ENCODE data around the gene PTPA.
"Not testable (repeated sequence)": the region's sequence is repeated elsewhere in the genome, so short reads cannot be mapped to it uniquely, and the experiment has no call there.

Gene PTPA

DNA sequence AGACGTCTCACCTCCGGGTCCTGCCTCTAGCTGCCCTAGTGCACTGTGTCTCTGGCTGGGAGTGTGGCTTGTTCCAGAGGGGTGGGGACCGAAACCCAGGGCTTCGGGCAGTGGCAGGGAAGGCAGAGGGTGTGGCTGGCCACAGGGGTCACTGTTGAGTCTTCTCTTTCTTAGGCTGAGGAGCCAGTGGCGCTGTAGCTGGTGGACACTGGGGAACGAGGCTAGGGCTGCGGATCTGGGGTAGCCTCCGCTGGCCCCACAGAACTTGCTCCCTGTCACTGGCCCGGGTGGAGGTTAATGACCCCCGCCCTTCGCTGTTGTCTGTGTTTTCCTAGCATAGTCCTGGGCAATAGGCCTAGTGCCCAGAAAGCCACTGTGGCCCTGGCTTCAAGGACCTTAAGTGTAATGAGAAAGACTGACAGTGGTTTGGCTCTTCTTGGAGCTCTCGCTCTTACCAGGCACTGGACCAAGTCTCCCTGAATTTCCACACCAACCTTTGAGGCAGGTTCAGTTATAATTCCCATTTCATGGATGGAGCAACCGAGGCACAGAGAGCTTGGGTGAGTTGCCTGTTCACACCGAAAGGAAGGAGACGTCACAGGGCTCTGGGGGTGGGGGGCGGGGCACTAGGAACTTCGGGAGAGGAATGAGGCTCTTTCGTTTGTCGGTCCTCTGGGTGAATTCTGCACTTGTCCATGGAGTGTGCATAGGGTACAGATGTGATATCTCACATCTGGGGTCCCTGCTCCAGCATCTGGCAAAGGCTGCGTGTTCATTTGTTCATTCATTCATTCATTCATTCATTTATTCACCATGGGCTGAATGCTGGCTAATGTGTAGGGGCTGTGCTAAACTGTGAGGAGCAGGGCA, 71.6 kb downstream of the PTPA start:
- POLR2A ChIA-PET: no interaction called here
- no peak for TF ChIP-seq HDGF (IDR thresholded peaks at IDR 0.05; ENCODE audit: borderline replicate concordance)
- TF ChIP-seq ARNT (IDR thresholded peaks at IDR 0.05): no peak
- no peak for TF ChIP-seq NFRKB (IDR thresholded peaks at IDR 0.05)
- CTCF ChIA-PET: interaction anchor here (0.6 to 0.9 kb wide), 2 partner anchors 9 to 311 kb away, joined by 3 to 4 read pairs; no protein-coding TSS in a partner anchor
- DNase-seq (ENCODE audit: extremely low spot score): peak; percentile 52

DNA sequence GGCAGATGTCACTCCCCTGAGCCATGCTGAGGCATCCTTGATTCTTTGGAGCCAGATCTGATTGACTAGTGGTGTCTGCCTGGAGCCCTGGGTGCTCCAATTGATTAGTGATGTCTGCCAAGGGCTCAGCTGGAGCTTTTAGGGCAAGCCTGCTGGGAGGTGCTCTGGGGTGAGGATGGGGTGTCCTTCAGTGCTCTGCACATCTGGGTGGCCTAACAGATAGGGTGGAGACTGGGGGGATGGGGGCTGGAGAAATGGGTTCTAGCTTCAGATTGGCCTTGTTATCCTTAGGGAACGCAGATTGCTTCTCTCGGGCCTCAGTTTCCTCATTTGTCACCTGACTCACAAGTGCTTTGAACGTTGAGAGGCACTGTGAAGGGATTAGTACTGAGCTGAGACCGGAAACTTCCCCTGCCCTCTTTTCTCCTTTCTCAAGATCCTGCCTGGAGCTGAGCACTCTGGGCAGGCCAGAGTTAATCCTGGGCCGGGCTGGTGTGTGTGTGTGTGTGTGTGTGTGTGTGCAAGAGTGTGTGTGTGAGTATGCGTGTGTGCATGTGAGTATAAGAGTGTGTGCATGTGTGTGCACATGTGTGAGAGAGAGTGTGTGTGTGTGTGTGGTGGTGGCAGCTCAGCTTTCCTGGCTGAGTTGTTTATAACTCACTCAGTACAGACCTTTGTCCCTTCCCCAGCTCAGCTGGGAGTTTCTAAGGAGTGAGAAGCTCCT, 72.4 kb downstream of the PTPA start:
- CTCF ChIA-PET: interaction anchor here (0.9 kb wide), 2 partner anchors 10 kb away, joined by 4 to 5 read pairs; no protein-coding TSS in a partner anchor
- TF ChIP-seq NFRKB (IDR thresholded peaks at IDR 0.05) (no peak), BHLHE40 (IDR thresholded peaks at IDR 0.05; ENCODE audit: borderline replicate concordance) (no peak), SUZ12 (IDR thresholded peaks at IDR 0.05) (no peak), CTBP1 (IDR thresholded peaks at IDR 0.05; ENCODE audit: borderline replicate concordance) (no peak), FOXK2 (IDR thresholded peaks at IDR 0.05) (no peak)
- DNase-seq (ENCODE audit: extremely low spot score): no peak
- POLR2A ChIA-PET: no interaction called here

DNA sequence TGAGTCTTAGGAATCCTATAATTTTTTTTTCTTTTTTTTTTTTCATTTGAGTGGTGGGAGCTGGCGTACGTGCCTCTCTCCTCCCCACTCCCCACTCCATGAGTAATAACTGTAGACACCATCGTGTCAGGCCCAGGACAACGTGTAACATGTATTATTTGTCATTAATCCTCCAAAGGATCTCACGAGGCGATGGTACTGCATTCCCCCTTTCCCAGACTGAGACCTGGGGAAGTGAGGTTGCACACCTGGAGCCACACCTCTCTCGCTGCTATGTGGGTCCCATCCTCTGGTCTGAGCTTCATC, 73.0 kb downstream of the PTPA start:
- ChIA-PET POLR2A (no interaction called here), CTCF (interaction anchor here (0.9 kb wide), 1 partner anchor 10 kb away, joined by 5 read pairs; no protein-coding TSS in a partner anchor)
- TF ChIP-seq FOXK2 (IDR thresholded peaks at IDR 0.05): no peak
- TF ChIP-seq SUZ12 (IDR thresholded peaks at IDR 0.05): no peak
- no peak for TF ChIP-seq LEF1 (IDR thresholded peaks at IDR 0.05; ENCODE audit: borderline replicate concordance)
- TF ChIP-seq L3MBTL2 (conservative IDR thresholded peaks at IDR 0.05): no peak
- TF ChIP-seq SP1 (IDR thresholded peaks at IDR 0.05): no peak
- TF ChIP-seq NFRKB (IDR thresholded peaks at IDR 0.05): no peak
- no peak for TF ChIP-seq BHLHE40 (IDR thresholded peaks at IDR 0.05; ENCODE audit: borderline replicate concordance)
- TF ChIP-seq FOXM1 (IDR thresholded peaks at IDR 0.05; ENCODE audit: borderline replicate concordance): no peak
- no peak for DNase-seq (ENCODE audit: extremely low spot score)

DNA sequence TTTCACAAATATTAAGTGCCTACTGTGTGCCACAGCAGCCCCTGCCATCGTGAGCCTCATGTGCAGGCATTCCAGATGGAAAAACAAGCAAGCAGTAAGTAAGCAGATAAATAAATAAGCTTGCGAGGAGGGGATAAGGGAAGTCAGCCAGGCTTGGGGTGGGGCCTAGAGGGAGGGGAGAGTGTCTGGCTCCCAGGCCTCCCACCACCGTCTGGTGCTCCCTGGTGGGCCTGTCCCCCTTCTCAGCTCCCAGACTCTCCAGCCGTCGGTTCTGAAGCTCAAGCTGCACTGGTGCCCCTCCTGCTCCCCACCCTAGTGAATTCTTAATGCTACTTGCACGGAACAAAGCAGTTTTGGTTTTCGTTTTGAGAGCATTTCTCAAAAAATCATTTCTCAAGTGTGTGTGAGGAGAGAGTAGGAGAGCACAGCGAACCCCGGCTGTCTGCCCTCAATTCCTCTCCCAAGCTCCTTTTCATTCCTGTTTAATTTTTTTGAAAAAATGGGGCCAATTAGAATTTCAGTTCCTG, 73.4 kb downstream of the PTPA start:
- POLR2A ChIA-PET: no interaction called here
- TF ChIP-seq NFRKB (IDR thresholded peaks at IDR 0.05) (no peak), L3MBTL2 (conservative IDR thresholded peaks at IDR 0.05) (no peak), FOXM1 (IDR thresholded peaks at IDR 0.05; ENCODE audit: borderline replicate concordance) (no peak), SUZ12 (IDR thresholded peaks at IDR 0.05) (no peak)
- no peak for DNase-seq (ENCODE audit: extremely low spot score)
- CTCF ChIA-PET: interaction anchor here (0.9 kb wide), 1 partner anchor 11 kb away, joined by 5 read pairs; no protein-coding TSS in a partner anchor

DNA sequence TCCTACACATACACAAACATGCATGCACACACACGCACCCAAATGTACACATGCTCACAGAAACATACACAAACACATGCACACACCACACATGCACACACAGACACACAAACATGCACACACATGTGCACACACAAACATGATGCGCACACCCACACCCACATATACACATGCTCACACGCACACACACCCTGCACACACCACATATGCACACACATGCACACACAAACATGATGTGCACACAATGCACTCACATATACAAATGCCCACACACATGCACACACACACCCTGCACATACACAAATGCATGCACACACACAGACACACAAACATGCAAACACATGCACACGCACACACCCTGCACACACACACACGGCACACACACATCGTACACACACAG, 74.2 kb downstream of the PTPA start:
- POLR2A ChIA-PET: no interaction called here
- no peak for TF ChIP-seq ZNF384 (IDR thresholded peaks at IDR 0.05)
- no peak for TF ChIP-seq BHLHE40 (IDR thresholded peaks at IDR 0.05; ENCODE audit: borderline replicate concordance)
- TF ChIP-seq FOXK2 (IDR thresholded peaks at IDR 0.05): no peak
- no peak for DNase-seq (ENCODE audit: extremely low spot score)
- CTCF ChIA-PET: no interaction called here

DNA sequence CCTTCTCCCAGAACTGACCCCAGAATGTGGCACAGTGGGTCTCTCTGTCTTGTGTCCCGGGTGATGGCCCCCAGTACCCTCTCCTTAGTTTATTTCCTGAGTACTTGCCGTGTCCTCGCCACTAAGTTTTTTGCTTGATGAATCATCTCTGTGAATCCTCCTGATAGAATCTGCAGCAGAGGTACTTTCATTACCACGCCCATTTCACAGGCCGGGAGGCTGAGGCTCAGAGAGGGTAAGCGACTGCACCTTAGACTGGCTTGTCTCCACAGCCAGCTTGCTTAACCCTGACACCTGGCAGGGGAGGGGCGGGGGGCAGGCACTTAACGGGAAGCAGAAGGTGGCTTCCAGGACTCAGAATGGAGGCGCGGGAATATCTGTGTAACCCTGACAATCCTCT, 74.8 kb downstream of the PTPA start:
- TF ChIP-seq ZNF384 (IDR thresholded peaks at IDR 0.05) (no peak), SUZ12 (IDR thresholded peaks at IDR 0.05) (no peak), ARNT (IDR thresholded peaks at IDR 0.05) (no peak), CTBP1 (IDR thresholded peaks at IDR 0.05; ENCODE audit: borderline replicate concordance) (no peak), FOXK2 (IDR thresholded peaks at IDR 0.05) (no peak), LEF1 (IDR thresholded peaks at IDR 0.05; ENCODE audit: borderline replicate concordance) (no peak), NFRKB (IDR thresholded peaks at IDR 0.05) (no peak), L3MBTL2 (conservative IDR thresholded peaks at IDR 0.05) (no peak), FOXM1 (IDR thresholded peaks at IDR 0.05; ENCODE audit: borderline replicate concordance) (no peak), ELF4 (IDR thresholded peaks at IDR 0.05) (no peak), TARDBP (IDR thresholded peaks at IDR 0.05) (no peak), BHLHE40 (IDR thresholded peaks at IDR 0.05; ENCODE audit: borderline replicate concordance) (no peak), SP1 (IDR thresholded peaks at IDR 0.05) (no peak), FOXA1 (IDR thresholded peaks at IDR 0.05) (no peak), HDGF (IDR thresholded peaks at IDR 0.05; ENCODE audit: borderline replicate concordance) (no peak)
- TF ChIP-seq, protein P1, sequence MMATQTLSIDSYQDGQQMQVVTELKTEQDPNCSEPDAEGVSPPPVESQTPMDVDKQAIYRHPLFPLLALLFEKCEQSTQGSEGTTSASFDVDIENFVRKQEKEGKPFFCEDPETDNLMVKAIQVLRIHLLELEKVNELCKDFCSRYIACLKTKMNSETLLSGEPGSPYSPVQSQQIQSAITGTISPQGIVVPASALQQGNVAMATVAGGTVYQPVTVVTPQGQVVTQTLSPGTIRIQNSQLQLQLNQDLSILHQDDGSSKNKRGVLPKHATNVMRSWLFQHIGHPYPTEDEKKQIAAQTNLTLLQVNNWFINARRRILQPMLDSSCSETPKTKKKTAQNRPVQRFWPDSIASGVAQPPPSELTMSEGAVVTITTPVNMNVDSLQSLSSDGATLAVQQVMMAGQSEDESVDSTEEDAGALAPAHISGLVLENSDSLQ (IDR thresholded peaks at IDR 0.05): no peak
- ChIA-PET POLR2A (interaction anchor here (1.4 kb wide), 1 partner anchor 8 kb away, joined by 3 read pairs; no protein-coding TSS in a partner anchor), CTCF (no interaction called here)
- DNase-seq (ENCODE audit: extremely low spot score): no peak

DNA sequence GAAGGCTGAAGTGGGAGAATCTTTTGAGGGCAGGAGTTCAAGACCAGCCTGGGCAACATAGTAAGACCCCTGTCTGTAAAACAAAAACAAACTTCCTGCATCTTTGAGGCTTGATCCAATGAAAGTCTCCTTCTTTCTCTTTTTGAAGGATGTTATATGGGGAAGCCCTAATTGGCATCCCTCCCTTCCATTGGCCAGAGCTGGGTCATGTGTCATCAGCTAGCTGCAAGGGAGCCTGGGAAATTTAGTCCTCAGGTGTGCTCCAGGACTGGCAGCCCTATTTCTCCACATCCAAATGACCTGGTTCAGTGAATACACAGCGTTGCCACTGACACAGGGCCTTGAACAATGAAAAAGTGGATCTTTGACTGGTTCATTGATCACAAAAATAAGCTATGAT, 75.8 kb downstream of the PTPA start:
- POLR2A ChIA-PET: interaction anchor here (1.1 to 1.4 kb wide), 2 partner anchors 9 to 10 kb away, joined by 3 to 4 read pairs; partner anchors contain the start of gene IER5L
- CTCF ChIA-PET: interaction anchor here (0.8 kb wide), 1 partner anchor 35 kb away, joined by 4 read pairs; no protein-coding TSS in a partner anchor

DNA sequence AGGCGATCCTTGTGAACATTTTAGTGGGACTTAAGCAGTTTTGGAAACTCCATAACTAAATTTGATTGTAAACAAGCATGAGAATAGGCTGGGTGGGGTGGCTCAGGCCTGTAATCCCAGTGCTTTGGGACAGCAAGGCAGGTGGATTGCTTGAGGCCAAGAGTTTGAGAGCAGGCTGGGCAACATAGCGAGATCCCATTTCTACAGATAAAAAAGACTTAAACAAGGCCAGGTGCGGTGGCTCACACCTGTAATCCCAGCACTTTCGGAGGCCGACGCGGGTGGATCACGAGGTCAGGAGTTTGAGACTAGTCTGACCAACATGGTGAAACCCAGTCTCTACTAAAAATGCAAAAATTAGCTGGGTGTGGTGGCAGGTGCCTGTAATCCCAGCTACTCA, 78.8 kb downstream of the PTPA start:
- POLR2A ChIA-PET: interaction anchor here (1.3 kb wide), 1 partner anchor 12 kb away, joined by 4 read pairs; the partner anchor contains the start of gene IER5L
- CTCF ChIA-PET; DNase-seq (ENCODE audit: extremely low spot score): not testable (repeated sequence)

More for the DNA sequence above, 75.8 kb downstream of the PTPA start:
- TF ChIP-seq FOXM1 (IDR thresholded peaks at IDR 0.05; ENCODE audit: borderline replicate concordance): no peak
- TF ChIP-seq SP1 (IDR thresholded peaks at IDR 0.05): no peak
- no peak for TF ChIP-seq ZNF384 (IDR thresholded peaks at IDR 0.05)
- no peak for TF ChIP-seq SUZ12 (IDR thresholded peaks at IDR 0.05)
- TF ChIP-seq CTBP1 (IDR thresholded peaks at IDR 0.05; ENCODE audit: borderline replicate concordance): no peak
- DNase-seq (ENCODE audit: extremely low spot score): no peak
